ENCODE results near the gene BRD2.
A peak's percentile ranks its signal among the peaks of the same experiment; 100 is the strongest.

BRD2 gene

DNA sequence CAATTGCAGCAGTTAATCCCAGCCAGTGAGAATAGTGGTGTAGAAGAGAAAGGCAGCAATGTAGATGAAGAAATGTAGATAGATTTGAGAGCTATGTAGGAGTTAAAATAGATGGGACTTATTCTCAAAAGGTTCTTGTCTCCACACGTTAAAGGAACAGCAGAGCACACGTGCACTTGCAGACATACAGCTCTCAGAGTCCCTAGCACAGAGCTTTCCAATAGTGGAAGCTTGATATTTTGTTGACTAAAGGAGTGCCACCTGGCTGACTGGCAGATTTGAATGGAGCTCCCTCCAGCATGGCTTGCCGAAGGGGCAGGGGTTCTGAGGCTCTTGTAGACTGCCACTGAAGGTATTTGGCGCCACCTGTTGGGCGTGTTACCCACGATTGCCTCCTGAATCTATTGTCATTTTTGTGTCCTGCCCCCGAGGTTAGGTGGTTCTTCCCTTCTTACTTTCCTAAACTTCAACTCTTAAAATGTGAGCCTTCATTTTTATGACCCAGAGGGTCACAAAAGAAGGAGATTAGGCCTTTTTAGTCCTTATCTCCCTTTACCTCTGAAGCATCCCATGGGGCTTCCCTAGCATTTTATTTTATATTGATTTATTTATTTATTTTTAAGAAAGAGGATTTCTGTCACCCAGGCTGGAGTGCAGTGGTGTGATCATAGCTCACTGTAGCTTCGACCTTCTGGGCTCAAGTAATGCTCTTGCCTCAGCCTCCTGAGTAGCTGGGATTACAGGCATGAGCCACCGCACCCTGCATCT is 16.4 kb downstream of the BRD2 start:
- Histone ChIP-seq H3K27me3 (ENCODE audit: insufficient read depth, low read length) (no peaks in the 10 kb centered on the region), H3K9me3 (ENCODE audit: insufficient read depth, low read depth, low read length) (no peaks in the 10 kb centered on the region), H3K4me1 (ENCODE audit: insufficient read depth, low read length) (no peaks in the 10 kb centered on the region; the same call in 1 of the 2 replicates), H3K4me3 (ENCODE audit: low read length) (no peak overlapping the region), H3K27ac (ENCODE audit: low read length) (no peak overlapping the region), H3K36me3 (ENCODE audit: insufficient read depth, low read depth, low read length) (peaks cover 28% of the 10 kb centered on the region), H3K9ac (ENCODE audit: low read depth, low read length) (no peak overlapping the region)

DNA sequence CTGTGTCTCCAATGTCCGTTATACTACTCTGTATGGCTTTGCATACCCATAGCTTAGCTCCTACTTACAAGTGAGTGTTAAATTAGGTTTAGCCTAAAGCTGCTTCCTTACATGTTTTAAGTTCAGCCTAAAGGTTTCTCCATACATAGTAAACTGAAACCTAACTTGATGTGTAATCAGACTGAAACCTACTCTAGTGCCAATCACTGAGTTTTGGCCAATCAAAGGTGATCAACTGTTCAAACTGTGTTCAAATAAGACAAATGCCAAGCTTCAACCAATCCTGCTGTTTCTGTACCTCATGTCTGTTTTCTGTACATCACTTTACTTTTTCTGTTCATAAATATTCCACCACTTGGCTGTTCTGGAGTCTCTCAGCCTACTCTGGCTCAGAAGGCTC is 21.0 kb downstream of the BRD2 start:
- H3K4me3 ChIP-seq (ENCODE audit: low read length), result no peak overlapping the region
- no peaks in the 10 kb centered on the region for H3K9me3 ChIP-seq (ENCODE audit: insufficient read depth, low read depth, low read length)
- no peak overlapping the region for H3K9ac ChIP-seq (ENCODE audit: low read depth, low read length)
- H3K27ac ChIP-seq (ENCODE audit: low read length), result no peak overlapping the region
- H3K4me1 ChIP-seq (ENCODE audit: insufficient read depth, low read length), result no peaks in the 10 kb centered on the region; the same call in 1 of the 2 replicates
- no peaks in the 10 kb centered on the region for H3K27me3 ChIP-seq (ENCODE audit: insufficient read depth, low read length)
- no peaks in the 10 kb centered on the region for H3K36me3 ChIP-seq (ENCODE audit: insufficient read depth, low read depth, low read length)

DNA sequence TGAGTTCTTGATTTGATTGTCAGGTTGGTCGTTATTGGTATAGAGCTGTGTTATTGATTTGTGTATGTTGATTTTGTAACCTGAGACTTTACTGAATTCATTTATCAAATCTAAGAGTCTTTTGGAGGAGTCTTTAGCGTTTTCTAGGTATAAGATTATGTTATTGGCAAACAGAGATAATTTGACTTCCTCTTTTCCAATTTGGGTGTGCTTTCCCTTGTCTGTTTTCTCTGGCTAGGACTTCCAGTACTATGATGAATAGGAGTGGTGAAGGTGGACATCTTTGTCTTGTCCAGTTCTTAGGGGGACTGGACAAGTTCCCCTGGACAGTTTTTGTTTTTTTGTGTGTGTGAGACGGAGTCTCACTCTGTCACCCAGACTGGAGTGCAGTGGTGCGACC is 23.6 kb downstream of the BRD2 start:
- Histone ChIP-seq H3K9me3 (ENCODE audit: insufficient read depth, low read depth, low read length) (no peaks in the 10 kb centered on the region), H3K27me3 (ENCODE audit: insufficient read depth, low read length) (no peaks in the 10 kb centered on the region), H3K36me3 (ENCODE audit: insufficient read depth, low read depth, low read length) (no peaks in the 10 kb centered on the region), H3K4me1 (ENCODE audit: insufficient read depth, low read length) (no peaks in the 10 kb centered on the region; the same call in 1 of the 2 replicates), H3K9ac (ENCODE audit: low read depth, low read length) (no peak overlapping the region), H3K27ac (ENCODE audit: low read length) (no peak overlapping the region), H3K4me3 (ENCODE audit: low read length) (no peak overlapping the region)

DNA sequence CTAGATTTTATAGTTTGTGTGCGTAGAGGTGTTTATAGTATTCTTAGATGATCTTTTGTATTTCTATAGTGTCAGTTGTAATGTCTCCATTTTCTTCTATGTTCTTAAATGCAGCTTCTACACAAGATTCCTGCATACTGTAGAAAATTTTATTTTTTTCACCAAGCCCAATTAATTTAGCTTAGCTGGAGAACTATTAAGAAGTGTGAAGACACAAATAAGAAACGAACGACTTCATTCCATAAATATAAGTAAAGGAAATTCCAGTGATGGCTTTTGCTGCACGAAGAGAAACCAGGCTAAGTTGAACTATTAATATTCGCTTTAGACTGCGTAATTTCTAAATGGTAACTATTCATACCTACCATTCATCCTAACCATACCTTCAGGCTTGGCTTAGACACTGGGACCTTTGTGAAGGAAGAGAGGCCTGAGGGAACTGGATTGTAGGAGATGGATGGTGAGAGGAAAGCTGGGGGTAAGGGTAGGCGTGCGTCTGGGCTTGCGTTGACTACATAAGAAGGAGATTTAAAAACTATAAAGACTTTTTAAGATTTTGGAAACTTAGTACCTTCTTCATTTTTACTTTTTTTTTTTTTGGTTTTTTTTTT is 25.1 kb downstream of the BRD2 start:
- Histone ChIP-seq H3K4me1 (ENCODE audit: insufficient read depth, low read length) (no peaks in the 10 kb centered on the region), H3K4me3 (ENCODE audit: low read length) (no peak overlapping the region), H3K9ac (ENCODE audit: low read depth, low read length) (no peak overlapping the region), H3K36me3 (ENCODE audit: insufficient read depth, low read depth, low read length) (no peaks in the 10 kb centered on the region), H3K9me3 (ENCODE audit: insufficient read depth, low read depth, low read length) (no peaks in the 10 kb centered on the region), H3K27ac (ENCODE audit: low read length) (no peak overlapping the region), H3K27me3 (ENCODE audit: insufficient read depth, low read length) (no peaks in the 10 kb centered on the region)

DNA sequence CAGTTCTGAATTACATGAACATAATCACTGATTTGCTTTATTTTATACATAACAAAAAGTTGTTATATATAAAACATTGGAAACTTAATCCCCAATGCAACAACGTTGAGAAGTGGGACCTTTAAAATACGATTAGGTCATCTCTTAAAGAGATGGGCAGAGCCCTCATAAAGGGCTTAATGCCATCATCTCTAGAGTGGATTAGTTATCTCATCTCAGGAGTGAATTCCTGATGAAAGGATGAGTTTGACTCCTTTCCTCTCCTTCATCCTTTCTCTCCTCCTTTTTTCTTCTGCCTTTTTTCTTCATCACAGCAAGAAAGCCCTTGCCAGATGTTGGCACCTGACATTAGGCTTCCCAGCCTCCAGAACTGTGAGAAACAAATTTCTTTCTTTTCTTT is 27.1 kb downstream of the BRD2 start:
- no peak overlapping the region for H3K9ac ChIP-seq (ENCODE audit: low read depth, low read length)
- H3K36me3 ChIP-seq (ENCODE audit: insufficient read depth, low read depth, low read length), result no peaks in the 10 kb centered on the region
- peaks cover 3% of the 10 kb centered on the region for H3K27me3 ChIP-seq (ENCODE audit: insufficient read depth, low read length)
- no peaks in the 10 kb centered on the region for H3K9me3 ChIP-seq (ENCODE audit: insufficient read depth, low read depth, low read length)
- H3K27ac ChIP-seq (ENCODE audit: low read length), result no peak overlapping the region
- no peak overlapping the region for H3K4me3 ChIP-seq (ENCODE audit: low read length)
- no peaks in the 10 kb centered on the region for H3K4me1 ChIP-seq (ENCODE audit: insufficient read depth, low read length)

DNA sequence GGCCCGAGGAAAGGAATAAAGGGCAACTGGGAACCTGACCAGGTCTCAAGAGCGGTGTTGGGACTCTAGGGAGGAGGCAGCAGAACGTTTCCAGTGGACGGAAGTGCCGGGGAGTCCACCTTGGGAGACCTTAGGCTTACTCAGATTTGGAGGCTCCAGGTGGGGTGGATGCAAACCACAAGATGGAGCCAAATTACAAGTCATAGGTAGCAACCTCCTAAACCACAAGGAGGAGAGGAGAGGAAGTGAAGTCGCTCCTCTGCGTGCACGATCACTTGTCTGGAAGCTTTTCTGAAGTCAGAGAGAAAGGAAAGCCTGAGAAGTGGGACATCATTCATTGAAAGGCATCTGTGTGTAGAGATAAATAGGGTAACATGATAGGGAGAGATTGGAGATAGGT is 31.7 kb downstream of the BRD2 start:
- Histone ChIP-seq H3K27ac (ENCODE audit: low read length) (no peak overlapping the region), H3K4me1 (ENCODE audit: insufficient read depth, low read length) (no peaks in the 10 kb centered on the region), H3K9me3 (ENCODE audit: insufficient read depth, low read depth, low read length) (no peaks in the 10 kb centered on the region), H3K36me3 (ENCODE audit: insufficient read depth, low read depth, low read length) (no peaks in the 10 kb centered on the region), H3K9ac (ENCODE audit: low read depth, low read length) (no peak overlapping the region), H3K27me3 (ENCODE audit: insufficient read depth, low read length) (peaks cover 10% of the 10 kb centered on the region), H3K4me3 (ENCODE audit: low read length) (no peak overlapping the region)

DNA sequence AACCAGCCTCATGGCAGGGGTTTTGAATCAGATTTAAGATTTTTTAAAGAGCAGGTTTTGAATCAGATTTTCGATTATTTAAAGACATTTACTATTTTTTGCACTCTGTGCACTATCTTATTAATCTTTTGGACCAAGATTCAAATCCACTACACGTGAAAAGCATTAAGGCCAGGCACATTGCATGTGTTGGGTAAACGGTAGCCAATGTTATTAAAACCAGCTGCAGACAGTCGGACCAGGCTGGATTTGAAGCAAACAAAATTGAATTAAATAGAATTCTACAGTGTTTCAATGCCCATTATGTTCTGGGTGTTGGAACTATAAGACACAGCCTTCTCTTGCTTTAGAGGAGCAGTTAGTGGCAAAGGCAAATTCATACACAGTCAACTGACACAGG is 33.3 kb downstream of the BRD2 start:
- Histone ChIP-seq H3K27me3 (ENCODE audit: insufficient read depth, low read length) (peaks cover 10% of the 10 kb centered on the region), H3K4me3 (ENCODE audit: low read length) (no peak overlapping the region), H3K27ac (ENCODE audit: low read length) (no peak overlapping the region), H3K9me3 (ENCODE audit: insufficient read depth, low read depth, low read length) (no peaks in the 10 kb centered on the region), H3K9ac (ENCODE audit: low read depth, low read length) (no peak overlapping the region), H3K36me3 (ENCODE audit: insufficient read depth, low read depth, low read length) (no peaks in the 10 kb centered on the region), H3K4me1 (ENCODE audit: insufficient read depth, low read length) (no peaks in the 10 kb centered on the region)

DNA sequence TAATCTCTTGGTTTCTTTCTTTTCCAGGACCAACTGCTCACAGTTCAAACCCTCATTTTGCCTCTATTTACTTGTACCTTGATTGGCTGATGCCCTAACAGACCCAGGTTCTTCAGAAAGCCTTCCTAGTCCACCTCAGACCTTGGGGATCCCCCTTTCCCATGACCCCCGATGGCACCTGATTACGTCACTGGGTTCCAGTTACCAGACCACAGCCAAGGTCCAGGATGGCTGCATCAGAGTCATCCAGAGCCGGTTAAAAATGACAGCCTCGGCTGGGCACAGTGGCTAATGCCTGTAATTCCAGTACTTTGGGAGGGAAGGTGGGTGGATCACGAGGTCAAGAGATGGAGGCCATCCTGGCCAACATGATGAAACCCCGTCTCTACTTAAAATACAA is 36.5 kb downstream of the BRD2 start:
- Histone ChIP-seq H3K27me3 (ENCODE audit: insufficient read depth, low read length) (peaks cover 10% of the 10 kb centered on the region), H3K27ac (ENCODE audit: low read length) (no peak overlapping the region), H3K36me3 (ENCODE audit: insufficient read depth, low read depth, low read length) (no peaks in the 10 kb centered on the region), H3K4me3 (ENCODE audit: low read length) (no peak overlapping the region), H3K9me3 (ENCODE audit: insufficient read depth, low read depth, low read length) (no peaks in the 10 kb centered on the region), H3K9ac (ENCODE audit: low read depth, low read length) (no peak overlapping the region), H3K4me1 (ENCODE audit: insufficient read depth, low read length) (no peaks in the 10 kb centered on the region)

DNA sequence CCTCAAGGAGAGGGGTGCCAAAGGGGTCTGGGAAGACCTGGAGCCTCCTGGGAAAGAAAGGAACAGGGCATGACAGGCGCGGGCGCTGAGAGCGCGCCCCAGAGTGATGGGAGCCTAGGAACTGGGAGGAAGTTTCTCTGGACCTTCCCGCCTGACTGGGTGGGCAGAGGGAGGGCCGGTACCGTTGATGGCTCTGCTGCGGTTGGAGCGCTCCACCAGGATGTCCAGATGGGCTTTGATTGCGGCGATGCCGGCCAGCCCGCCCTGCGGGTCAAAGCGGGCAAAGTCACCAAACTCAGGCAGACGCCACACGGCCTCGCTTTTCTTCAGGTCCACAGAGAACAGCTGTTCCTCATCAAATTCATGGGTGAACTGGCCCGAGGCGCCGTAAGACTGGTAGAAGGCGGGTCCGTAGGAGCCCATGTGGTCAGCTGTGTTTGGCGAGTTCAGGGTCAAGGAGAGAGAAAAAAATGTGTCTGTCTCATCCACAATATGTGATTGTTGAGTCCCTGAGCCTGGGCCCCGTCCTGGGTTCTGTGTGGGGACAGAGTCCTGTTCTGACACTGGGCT is 39.5 kb downstream of the BRD2 start:
- Histone ChIP-seq H3K36me3 (ENCODE audit: insufficient read depth, low read depth, low read length) (no peaks in the 10 kb centered on the region), H3K27me3 (ENCODE audit: insufficient read depth, low read length) (no peaks in the 10 kb centered on the region), H3K4me3 (ENCODE audit: low read length) (no peak overlapping the region), H3K4me1 (ENCODE audit: insufficient read depth, low read length) (peaks cover 11% of the 10 kb centered on the region; the same call in 1 of the 2 replicates), H3K27ac (ENCODE audit: low read length) (no peak overlapping the region), H3K9ac (ENCODE audit: low read depth, low read length) (no peak overlapping the region), H3K9me3 (ENCODE audit: insufficient read depth, low read depth, low read length) (no peaks in the 10 kb centered on the region)

DNA sequence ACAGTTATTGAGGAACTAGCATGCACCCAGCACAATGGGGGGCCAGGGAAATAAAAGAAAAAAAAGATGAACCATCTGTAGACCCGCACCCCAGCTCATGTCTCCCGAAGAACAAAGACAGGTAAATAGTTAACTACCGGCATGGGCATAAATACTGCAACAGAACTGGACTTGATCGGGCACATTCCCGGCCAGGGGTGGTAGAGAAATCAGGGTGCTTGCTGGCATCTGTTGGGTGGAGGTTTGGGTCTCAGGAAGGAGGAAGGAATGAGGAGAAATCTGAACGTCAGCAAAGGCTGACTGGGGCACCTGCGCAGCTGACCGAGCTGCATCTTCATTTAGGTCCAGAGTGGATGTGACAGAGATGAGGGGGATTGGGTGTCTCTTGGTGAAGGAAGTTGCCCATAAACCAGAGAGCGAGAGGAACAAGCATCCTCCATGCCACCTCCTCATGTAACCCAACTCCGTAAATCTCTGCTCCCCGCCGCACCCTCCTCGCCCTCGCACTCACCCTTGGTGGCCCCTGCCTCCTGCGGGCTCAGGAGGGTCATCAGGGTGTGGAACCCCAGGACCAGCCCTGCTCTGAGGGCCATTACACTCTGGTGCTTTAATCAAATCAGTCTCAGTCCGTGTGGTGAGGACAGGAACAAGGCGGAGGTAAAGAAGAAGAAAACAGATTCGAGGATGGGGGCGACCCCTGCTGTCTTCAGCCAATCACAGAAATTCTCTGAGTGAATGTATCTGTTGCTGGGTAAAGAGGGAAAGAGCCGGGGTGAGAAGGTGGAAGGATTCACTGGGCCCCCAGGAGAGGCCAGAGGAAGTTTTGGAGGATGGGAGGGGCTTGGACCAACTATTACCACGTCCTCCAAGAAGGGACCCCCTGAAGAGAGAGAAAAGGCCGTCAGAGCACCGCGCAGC is 40.8 kb downstream of the BRD2 start, which contains the start of gene HLA-DOA:
Gene HLA-DOA, minus strand, starts transcription at position 648 of the 918 bp plus-strand sequence.
- Histone ChIP-seq H3K27ac (ENCODE audit: low read length) (no peak within 1 kb of the TSS), H3K4me1 (ENCODE audit: insufficient read depth, low read length) (peaks cover 11% of the 10 kb centered on the region; the same call in 1 of the 2 replicates), H3K36me3 (ENCODE audit: insufficient read depth, low read depth, low read length) (no peaks in the 10 kb centered on the region), H3K9ac (ENCODE audit: low read depth, low read length) (peak within 1 kb of the TSS; percentile 79; the same call in 1 of the 2 replicates), H3K4me3 (ENCODE audit: low read length) (peak within 1 kb of the TSS; percentile 81), H3K9me3 (ENCODE audit: insufficient read depth, low read depth, low read length) (no peaks in the 10 kb centered on the region), H3K27me3 (ENCODE audit: insufficient read depth, low read length) (no peaks in the 10 kb centered on the region)

DNA sequence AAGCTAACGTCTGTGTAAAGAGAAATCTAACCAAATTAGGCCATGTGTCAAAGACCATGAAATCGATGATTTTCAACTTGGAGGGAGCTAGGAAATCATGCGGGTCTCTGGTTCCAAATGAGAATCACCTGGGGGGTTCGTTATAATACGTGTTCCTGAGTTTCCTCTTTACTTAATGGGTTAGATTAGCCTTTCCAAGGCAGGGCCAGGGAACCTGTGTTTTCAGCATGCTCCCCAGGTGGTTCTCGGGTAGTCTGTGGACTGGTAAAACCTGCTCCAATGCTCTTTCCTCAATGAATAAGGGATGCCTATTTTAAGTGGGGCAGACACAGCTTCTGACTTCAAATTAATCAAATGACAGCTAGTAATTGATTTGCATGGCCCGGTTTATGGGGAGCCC is 42.0 kb downstream of the BRD2 start:
- Histone ChIP-seq H3K4me3 (ENCODE audit: low read length) (no peak overlapping the region), H3K9ac (ENCODE audit: low read depth, low read length) (no peak overlapping the region), H3K4me1 (ENCODE audit: insufficient read depth, low read length) (peaks cover 15% of the 10 kb centered on the region; the same call in 1 of the 2 replicates), H3K9me3 (ENCODE audit: insufficient read depth, low read depth, low read length) (no peaks in the 10 kb centered on the region), H3K27ac (ENCODE audit: low read length) (no peak overlapping the region), H3K27me3 (ENCODE audit: insufficient read depth, low read length) (no peaks in the 10 kb centered on the region), H3K36me3 (ENCODE audit: insufficient read depth, low read depth, low read length) (no peaks in the 10 kb centered on the region)

Data from iPS-20b (cell line).